ELR (cell line): ENCODE data around the gene MARCHF7.
A peak's percentile ranks its signal among the peaks of the same experiment; 100 is the strongest.
"Not testable (repeated sequence)": the region's sequence is repeated elsewhere in the genome, so short reads cannot be mapped to it uniquely, and the experiment has no call there.

Experiments used
- DNase-seq: peaks from one replicate; pipeline ENCODE4 v3.0.0-alpha.2; 2015; ENCODE audit warnings: low read depth

MARCHF7 gene

GRCh38 chr2:159712143-159712928, at the start of gene MARCHF7:
MARCHF7 (plus strand) TSS chr2:159712506; CDS start chr2:159729023, 16,517 bp downstream.
- peak; percentile 96 for DNase-seq

- DNase-seq, result not testable (repeated sequence)
Measured at GRCh38 chr2:159667423-159667822, 44.9 kb upstream of the MARCHF7 start.

GRCh38 chr2:159671047-159671446, 41.3 kb upstream of the MARCHF7 start:
- no peak for DNase-seq

- peak; percentile 49 for DNase-seq
Measured at GRCh38 chr2:159677654-159678053, 34.7 kb upstream of the MARCHF7 start.

- DNase-seq, result no peak
Measured at GRCh38 chr2:159680692-159681091, 31.6 kb upstream of the MARCHF7 start.

- no peak for DNase-seq
Measured at GRCh38 chr2:159683817-159684216, 28.5 kb upstream of the MARCHF7 start.

GRCh38 chr2:159684796-159685195, 27.5 kb upstream of the MARCHF7 start:
- peak; percentile 86 for DNase-seq

- DNase-seq, result no peak
Measured at GRCh38 chr2:159694500-159695040, 17.7 kb upstream of the MARCHF7 start.

- DNase-seq, result no peak
Measured at GRCh38 chr2:159695795-159696448, 16.4 kb upstream of the MARCHF7 start.

- DNase-seq, result no peak
Measured at GRCh38 chr2:159703491-159703890, 8.8 kb upstream of the MARCHF7 start.

GRCh38 chr2:159706385-159706980, 5.8 kb upstream of the MARCHF7 start:
- no peak for DNase-seq

- DNase-seq, result no peak
Measured at GRCh38 chr2:159708066-159708760, 4.1 kb upstream of the MARCHF7 start.

- DNase-seq, result peak; percentile 71
Measured at GRCh38 chr2:159710601-159711180, 1.6 kb upstream of the MARCHF7 start.

GRCh38 chr2:159711562-159712142, 654 bp upstream of the MARCHF7 start:
- DNase-seq, result no peak

- peak; percentile 35 for DNase-seq
Measured at GRCh38 chr2:159712929-159713420, 669 bp downstream of the MARCHF7 start.

- peak; percentile 71 for DNase-seq
Measured at GRCh38 chr2:159713631-159714246, 1.4 kb downstream of the MARCHF7 start.

GRCh38 chr2:159714247-159714930, 2.1 kb downstream of the MARCHF7 start:
- peak; percentile 90 for DNase-seq

- peak; percentile 12 for DNase-seq
Measured at GRCh38 chr2:159715451-159715850, 3.1 kb downstream of the MARCHF7 start.

GRCh38 chr2:159716409-159716808, 4.1 kb downstream of the MARCHF7 start:
- not testable (repeated sequence) for DNase-seq

- DNase-seq, result no peak
Measured at GRCh38 chr2:159716857-159717256, 4.6 kb downstream of the MARCHF7 start.
